Medulla oblongata (tissue), 1 donor: ENCODE data around the gene HELZ2.
A peak's percentile ranks its signal among the peaks of the same experiment; 100 is the strongest.

Experiments
- DNase-seq: peaks from one replicate; pipeline ENCODE4 v3.0.0-alpha.2; 2015; ENCODE audit errors: extremely low spot score

The HELZ2 gene

DNA sequence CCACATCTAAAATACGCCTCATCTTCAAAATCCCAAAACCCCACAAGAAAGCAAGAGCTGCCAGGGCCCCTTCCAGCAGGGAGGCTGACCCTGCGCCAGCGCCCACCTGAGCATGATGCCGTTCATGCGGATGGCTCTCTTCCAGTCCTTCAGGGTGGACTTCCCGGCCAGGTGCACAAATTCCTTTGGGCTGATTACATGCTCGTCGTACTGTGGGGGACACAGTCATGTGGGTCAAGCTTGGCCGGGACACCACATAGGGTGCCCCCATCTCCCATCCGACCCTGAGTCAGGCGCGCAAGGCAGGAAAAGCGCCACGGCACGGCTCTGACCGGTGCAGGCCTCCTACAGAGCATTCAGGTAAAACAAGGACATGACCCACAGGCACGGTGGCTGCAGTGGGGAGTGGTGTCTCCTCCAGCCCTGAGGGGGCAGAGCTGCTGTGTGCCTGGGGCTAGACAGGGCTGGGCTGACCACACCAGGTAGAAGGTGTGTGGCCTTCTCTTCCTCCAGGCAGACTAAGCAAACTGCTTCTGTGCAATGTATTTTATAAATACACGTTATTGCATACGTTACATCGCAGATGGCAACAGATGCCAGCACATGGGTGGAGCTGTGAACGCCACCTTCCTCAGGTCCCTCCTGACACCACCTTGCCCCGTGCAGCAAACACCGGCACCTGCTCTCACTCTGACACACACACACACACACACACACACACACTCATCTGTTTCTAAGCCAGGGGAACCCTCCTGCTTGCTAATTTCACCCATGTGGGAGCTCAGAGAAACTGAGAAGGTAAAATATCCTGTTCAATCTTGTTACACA is 23.8 kb upstream of the HELZ2 start:
- DNase-seq, result no peak

DNA sequence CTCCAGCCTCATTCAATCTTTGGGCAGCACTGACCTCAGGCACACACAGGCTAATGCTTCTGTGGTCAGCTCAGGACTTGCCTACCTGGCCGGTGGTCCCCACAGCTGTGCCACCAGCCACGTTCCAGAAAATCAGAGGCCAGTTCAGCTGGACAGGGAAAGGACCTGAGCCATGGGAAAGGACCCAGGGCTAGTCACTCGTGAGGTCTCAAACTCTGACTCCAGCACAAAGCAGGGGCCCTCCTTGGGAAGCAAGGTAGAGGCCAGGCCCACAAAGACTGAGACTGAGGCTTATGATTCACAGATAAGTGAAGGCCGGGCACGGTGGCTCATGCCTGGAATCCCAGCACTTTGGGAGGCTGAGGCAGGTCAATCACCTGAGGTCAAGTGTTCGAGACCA is 22.4 kb upstream of the HELZ2 start:
- DNase-seq, result no peak

DNA sequence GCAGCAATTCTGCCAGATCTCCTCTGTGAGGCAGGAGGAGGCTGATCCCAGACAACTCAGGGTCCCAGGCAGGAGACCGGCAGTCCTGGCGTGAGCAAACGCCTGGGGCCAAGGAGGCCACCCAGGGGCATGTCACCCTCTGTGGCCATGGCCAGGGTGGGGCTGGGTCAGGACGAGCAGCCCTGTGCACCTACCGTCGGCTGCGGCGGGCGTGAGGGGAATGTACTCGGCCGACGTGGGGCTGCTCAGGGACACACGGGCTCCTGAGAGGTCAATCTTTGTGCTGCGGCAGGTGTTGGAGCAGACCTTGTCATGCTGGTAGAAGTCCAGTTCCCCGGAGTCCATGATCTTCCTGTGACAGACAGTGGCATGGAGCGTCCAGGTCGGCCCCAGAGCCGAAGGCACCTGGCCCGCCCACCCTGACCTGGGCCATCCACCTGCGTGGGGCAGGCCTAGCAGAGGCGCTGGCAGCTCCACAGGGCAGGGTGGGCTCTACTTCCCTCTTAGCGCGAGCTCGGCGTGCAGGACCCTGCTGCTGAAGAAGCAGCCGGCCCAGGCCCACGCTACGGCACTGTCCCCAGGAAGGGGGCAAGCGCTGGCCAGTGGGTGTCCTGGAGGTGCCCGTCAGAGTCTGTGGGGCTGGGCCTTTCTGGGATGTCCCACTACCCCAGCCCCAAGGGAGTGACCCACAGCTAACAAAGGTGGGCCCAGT is 21.5 kb upstream of the HELZ2 start:
- DNase-seq, result no peak

DNA sequence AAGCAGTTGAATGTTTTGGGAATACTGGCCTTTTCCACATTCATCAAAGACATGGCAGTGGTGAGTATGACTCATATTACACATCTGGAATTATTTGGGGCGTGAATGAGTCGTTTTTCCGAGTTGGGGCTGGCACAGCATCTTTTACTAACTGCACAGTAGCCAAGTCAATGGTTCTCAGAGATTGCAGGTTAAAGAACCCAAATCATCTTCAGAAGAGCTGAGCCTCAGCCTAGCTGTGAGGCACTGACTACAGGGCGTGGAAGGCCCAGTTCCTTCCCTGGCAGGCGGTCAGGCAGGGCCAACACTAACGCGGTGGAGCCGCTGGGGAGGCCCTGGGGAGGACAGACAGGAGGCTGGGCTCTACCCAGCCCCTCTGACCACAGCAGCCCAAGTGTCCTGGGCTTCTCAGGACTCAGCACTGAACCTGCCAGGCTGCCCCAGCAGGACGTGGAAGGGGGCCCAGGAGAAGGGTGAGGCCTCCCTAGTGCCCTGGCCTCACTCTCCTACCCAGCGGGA is 20.1 kb upstream of the HELZ2 start:
- no peak for DNase-seq

DNA sequence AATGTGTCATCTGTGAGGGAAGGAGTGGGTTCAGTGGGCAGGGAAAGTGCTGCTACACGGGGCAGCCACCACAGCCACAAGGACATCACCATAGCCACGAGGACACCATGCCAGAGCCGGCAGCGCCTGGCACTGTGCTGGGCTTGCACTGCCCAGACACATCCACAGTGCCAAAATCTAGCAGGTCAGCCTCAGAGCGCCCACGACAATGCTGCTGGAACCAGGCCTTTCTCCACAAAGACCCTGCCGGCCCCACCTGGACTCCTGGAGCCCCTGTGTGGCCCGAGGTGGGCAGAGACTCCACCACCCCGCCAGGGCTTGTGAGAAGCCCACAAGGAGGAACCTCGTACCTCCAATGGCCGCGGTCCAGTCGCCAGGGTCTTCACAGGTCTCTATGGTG is 18.6 kb upstream of the HELZ2 start:
- peak; percentile 49 for DNase-seq

DNA sequence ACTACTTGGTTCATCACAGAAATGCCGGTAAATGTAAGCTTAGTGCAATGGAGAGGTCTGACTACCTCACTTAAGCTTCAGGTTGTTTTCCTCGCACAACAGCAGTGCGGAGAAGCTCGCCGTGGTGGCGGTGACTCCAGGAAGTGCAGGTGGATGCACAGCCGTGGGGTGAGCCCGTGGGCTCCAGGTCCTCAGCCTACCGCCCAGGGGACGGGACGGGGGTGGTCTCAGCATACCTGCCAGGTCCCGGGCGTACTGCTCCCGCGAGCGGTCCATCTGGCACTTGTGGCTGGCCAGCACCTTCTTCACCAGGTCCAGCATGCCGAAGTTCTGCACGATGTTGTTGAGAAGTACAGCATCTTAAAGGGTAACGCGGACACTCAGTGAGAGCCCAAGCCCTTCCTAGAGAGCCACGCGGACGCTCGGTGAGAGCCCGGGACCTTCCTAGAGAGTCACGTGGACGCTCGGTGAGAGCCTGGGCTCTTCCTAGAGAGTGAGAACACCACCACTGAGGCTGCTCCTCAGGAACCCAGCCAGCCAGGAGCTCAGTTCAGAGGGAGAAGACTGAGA is 17.8 kb upstream of the HELZ2 start:
- DNase-seq, result no peak

DNA sequence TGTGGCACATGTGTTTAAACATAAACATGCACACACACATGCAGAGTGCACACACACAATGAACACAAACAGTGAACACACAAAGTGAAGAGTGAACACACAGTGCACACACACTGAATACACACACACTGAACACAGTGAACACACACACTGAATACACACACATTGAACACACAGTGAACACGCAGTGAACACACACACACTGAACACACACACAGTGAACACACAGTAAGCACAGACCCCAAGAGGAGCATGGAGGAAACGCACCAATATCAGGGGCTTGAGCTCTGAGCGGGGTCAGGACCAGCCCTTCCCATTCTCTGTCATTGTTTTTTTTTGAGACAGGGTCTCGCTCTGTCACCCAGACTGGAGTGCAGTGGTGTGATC is 17.1 kb upstream of the HELZ2 start:
- no peak for DNase-seq

DNA sequence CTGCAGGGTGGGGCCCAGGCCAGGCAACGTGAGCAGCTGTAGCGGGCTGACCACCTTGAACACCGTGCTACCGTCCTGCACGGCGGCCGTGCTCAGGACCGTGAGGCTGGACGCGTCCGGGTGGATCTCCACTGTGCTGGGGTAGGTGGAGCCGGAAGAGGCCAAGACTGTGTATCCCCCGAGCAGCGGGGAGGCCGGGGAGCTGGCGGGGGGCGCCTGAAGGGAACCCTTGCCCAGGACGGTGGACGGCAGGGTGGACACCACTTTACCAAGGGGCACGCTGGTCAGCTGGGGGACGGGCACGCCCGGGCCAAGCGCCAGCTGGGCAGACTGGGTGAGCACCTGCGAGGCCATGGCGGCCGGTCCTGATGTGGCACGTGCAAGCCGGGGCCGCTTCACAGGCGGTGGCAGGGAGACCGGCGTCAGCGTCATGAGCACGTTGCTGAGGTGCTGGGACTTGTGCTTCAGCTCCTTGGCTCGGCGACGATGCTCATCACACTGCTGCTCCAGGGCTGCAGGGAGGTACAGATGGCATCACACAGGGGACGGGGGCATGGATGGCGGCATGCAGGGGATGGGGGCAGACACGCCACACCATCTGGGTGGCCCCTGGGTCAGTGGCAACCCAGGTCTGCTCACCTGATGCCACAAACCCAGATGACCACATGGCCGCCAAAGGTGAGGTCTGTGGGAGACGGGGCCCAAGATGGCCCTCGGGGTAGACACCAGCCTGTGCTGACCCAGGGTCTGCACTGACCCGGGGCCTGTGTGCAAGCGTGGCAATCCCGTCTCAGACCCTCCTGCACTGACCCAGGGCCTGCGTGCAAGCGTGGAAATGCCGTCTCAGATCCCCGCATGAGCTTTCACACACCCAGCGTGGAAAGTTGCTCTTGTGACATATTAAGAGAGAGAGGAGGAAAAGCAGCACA is 16.4 kb upstream of the HELZ2 start:
- DNase-seq, result no peak

DNA sequence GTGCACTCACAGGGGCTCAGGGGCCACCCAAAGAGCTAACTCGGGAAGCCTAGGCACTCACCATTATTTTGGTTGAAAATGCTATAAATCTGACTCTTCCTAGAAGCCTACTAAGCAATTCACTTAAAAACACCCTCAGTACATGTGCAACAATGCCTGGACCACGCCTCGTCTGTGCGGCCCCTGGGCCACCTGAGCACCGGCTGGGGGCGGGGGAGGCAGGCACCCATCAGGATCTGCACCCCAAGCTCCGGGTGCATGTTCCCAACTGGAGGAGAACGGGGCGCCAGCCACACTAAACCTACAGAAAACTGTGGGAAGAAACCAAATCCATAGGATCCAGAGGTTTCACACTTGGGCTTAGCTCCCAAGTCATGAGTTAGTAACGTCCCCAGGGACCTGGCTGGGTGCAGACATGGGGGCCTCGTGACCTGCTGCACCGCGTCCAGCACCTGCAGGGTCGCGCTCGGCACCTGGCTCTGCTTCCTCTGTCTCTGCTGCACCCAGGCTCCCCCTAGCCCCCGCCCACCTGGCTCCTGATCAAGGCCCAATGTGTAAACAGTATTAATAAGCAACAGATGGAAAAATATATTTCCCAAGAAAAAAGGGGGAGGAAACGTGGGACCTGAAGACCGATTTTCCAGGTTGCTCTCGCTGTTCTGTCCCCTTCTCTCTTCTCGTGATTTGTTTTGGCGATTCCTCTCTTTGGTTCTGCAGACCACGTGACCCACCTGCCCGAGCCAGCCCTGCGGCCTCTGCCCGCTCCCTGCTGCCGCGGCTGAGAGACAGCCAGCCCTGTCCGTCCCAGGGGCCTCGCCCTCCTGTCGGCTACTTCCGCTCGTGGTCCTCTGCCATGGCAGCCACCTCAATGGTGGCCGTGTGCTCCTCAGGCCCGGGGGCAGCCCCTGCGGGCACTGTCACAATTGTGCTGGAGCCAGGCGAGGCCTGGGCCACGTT is 15.5 kb upstream of the HELZ2 start:
- DNase-seq, result no peak

DNA sequence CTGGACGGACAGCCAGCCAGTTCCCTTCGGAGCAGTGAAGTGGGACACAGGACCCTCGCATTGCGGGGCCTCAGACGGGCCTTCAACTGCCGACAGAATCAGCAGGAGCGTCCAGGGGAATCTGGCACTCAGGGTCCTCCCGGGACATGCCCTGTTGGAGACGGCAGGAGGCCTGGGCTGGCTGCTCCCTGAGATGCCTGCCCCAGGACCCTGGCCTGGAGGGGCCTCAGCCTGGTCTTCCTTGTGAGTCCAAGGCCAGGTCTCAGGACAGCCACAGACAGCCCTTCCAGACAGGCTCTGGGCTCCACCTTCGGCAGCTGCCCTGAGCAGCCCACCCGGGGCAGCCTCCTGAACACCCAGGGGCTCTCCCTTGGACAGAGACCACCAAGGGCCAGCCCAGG is 14.6 kb upstream of the HELZ2 start:
- no peak for DNase-seq

DNA sequence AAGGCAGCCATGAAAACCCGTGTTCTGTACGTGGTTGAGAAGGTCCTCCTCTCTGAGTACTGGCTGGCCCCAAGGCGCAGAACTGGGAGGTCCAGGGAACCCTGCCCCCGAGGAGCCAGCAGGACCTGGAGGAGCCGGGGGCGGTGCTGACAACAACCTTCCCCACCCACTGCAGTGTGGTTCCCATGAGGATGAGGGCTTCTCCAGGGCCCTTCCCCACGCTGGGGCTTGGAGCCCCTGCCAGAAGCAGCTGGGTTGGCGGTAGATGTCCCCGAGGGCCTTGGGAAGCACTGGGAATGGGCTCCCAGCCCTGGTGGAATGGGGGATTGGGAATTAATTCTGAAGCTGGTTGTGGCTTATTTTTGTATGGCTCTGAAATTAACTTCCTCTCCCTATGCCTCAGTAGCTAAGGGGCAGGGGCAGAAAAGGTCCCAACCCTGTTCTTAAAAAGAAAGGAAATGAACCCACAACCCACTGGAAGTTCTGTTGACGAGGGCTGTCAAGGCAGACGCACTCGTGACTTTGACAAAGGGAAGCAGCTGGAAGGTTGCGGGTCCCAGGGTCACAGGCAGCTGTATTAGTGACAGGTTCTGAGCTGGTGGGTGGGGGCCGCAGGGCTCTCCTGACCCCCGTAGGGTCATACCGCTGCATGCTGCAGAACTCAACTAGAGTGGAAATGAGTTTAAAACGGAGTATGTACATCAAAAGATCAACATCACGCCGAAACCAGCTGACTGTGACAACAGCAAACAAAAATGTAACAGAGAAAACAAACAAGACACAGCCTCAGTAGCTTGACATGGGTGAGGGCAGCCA is 13.9 kb upstream of the HELZ2 start:
- DNase-seq, result no peak

DNA sequence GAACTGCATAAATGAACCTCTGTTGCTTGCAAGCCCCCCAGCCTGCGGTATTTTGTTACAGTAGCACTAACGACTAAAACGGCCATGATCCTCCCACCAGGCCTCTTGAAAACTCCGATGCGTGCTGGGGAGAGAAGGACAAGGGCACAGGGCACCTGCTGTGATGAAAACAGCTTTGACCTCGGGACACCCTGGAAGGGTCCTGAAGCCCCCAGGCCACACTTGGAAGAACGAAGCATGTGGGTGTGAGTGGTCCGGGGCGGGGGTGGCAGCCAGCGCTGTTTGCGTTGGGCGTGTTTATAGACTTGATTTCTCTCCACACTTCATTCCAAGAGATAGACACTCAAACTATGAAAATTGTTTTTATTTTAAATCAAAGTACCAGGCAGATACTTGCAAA is 13.2 kb upstream of the HELZ2 start:
- no peak for DNase-seq

DNA sequence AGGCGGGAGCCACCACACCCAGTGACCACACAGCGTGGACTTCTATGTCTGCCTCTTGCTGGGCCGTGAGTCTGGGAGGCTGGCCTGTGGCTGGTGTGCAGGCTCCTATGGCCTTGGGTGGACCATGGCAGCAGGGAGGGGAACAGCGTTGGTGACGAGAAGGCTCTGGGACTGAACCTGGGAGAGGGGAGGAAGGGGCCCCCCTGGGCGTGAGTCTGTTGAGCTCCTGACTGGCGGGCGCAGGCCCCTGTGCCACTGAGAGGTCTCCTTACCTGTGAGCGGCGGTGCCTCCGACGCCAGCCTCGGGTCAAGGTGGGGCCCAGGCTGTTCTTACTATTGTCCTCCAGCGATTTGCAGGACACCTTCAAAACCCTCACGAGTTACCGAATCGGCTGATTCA is 12.8 kb upstream of the HELZ2 start:
- no peak for DNase-seq

DNA sequence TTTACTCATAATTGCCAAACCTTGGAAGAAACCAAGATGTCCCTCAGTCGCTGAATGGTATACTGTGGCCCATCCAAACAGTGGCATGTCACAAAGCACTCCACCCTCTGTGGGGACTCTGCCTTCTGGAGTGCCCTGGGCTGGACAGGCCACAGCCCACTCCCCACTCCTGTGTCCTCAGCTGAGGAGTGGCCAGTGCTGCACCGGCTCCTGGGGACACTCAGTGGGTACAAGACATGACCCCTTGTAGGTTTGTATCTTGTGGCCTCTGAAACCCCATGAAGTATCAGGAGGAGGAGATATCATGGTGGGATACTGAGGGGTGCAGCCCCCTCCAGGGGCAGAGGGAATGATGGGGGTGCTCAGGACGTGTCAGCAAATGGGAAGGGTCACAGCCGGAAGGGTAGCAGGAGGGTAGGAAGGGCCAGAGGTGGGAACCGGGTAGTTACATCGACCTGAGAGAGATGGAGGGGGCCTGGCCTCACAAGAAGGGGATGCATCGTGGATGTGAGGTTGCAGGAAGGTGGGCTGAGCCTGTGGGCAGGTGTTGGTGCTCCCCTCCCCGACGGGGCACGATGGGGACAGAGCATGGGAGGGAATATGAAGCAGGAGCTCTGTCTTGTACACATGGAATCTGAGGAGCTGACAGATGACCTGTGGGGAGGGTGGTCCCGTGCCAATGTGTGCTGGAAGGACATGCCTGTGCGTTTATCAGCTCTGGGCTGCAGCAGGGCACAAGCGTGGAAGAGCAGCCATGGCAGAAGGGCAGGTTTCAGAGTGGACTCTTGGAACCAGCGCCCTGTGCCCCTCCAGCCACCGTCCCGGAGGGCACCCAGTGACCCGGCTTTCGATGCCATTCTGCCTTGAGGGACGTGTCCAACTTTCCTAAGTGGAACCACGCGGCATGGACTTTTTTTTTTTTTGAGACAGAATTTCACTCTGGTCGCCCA is 11.9 kb upstream of the HELZ2 start:
- DNase-seq, result no peak

DNA sequence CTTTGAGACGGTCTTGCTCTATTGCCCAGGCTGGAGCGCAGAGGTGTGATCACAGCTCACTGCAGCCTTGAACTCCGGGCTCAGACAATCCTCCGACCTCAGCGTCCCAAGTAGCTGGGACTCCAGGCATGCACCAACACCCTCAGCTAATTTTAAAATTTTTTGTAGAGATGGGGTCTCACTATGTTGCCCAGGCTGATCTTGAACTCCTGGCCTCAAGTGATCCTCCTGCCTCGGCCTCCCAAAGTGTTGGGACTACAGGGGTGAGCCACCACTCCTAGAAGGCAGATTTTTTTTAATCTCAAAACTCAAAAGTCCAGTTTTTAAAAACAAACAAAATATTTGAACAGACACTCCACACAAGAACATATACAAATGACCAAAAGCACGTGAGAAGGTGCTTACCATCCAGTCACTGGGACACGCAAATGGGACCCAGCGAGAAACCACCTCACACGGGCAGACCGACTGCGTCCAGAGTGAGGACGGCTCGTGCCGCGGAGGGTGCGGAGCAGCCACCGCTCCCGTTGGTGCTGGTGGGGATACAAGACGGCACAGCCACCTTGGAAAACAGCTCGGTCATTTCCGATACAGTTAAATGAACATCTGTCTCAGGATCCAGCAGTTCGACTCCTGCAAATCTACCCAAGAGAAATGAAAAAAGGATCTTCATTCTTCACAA is 8.5 kb upstream of the HELZ2 start:
- DNase-seq, result no peak

DNA sequence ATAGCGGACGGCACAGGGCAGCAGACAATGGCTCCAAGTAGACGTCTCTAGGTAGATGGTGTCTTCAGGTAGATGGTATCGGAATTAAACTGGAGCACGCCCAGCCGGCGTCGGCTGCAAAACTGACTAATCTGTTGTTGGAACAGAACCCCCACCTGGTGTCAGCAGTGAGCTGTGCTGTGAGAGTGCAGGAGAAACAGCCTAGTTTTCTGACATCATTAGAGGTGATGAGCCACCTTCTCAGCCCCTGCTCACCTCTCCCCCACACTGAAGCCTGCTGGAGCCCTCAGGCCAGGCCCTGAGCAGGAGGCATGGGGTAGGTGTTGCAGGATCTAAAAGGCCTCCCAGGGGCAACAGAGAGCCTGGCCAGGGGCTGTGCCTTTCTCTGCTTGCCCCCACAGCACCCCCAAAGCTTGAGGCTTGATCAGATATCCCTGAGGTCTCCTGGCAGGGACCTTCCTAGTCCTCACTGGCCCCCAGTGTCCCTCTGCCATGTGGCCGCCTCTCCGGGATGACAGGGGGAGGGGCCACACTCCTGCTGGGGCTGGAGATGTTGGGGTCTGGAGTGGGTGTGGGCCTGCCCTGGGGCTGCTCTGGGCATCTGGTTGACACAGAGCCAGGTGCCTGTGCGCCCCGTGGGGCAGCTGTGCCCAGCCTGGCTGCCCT is 6.9 kb upstream of the HELZ2 start:
- DNase-seq, result no peak

DNA sequence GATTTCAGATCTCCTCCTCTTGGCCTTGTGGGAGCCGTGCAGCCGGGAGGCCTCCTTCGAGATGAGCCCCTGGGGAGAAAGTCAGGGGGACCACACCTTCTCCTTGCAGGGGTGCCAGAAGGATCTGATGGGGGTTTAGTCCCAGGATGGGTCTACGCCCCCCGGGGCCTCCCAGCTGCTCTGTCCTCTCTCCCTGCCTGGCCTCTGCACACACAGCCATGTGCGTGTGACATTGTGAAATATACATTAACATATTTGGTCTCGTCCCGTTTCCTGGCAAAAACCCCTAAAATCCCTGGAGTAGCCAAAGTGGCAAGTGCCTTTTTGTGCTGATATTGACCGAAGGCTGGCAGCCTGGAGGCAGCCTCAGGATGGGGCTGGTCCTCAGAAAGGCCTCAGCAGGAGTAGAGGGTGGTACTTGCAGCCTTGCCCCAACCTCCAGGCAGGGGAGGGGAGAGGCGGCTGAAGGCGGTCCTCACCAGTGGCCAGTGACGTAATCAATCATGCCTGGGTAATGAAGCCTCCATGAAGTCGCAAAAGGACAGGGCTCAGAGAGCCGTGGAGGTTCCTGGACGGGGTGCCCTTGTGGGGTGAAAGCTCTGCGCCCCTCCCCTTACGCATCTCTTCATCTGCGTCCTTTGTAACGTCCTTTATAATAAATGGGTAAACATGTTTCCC is 5.1 kb upstream of the HELZ2 start:
- DNase-seq, result no peak
